Sigmoid colon (tissue), 7 donors: ENCODE results near the gene KATNB1. TPM values are rescaled to one million over a fixed set of nuclear protein-coding genes. Genes with fewer than 3 reads are reported as not detected.
A peak's percentile ranks its signal among the peaks of the same experiment; 100 is the strongest.
"Not testable (repeated sequence)": the region's sequence is repeated elsewhere in the genome, so short reads cannot be mapped to it uniquely, and the experiment has no call there.

ENCODE experiments used
- DNase-seq: peaks from one replicate; pipeline ENCODE4 v3.0.0-alpha.2; 2019
- H3K27ac ChIP-seq, 4 donors: fragments of 200-600 bp; sonication (generic); one replicate each; pipeline ENCODE4 v1.5.1; 2016 to 2019; ENCODE audit warnings: mild to moderate bottlenecking in 1 of 4
- H3K27me3 ChIP-seq, 3 donors: fragments of 200-600 bp; sonication (generic); one replicate each; pipeline ENCODE4 v1.5.1; 2019; ENCODE audit warnings: mild to moderate bottlenecking in 1 of 3
- H3K36me3 ChIP-seq, 4 donors: fragments of 200-600 bp; sonication (generic); one replicate each; pipeline ENCODE4 v1.5.1; 2016 to 2019
- H3K4me1 ChIP-seq, 4 donors: fragments of 200-600 bp; sonication (generic); one replicate each; pipeline ENCODE4 v1.5.1; 2017 to 2019
- H3K4me3 ChIP-seq, 4 donors: fragments of 200-600 bp; sonication (generic); one replicate each; pipeline ENCODE4 v1.5.1; 2017 to 2019; ENCODE audit warnings: mild to moderate bottlenecking in 2 of 4, moderate library complexity in 1 of 4
- H3K9me3 ChIP-seq, 4 donors: fragments of 200-600 bp in 3 of 4; sonication (generic) in 3 of 4; one replicate each; pipeline versions ENCODE4 v1.5.1 to v1.6.1; 2013 to 2019
- EP300 ChIP-seq, 4 donors: sonication (generic); formaldehyde crosslinking; IDR thresholded peaks; one replicate each; pipeline ENCODE4 v1.6.1; 2017; ENCODE audit warnings: antibody characterized with exemption in 4 of 4
- POLR2A ChIP-seq, 2 donors: fragments of 450-650 bp; IDR thresholded peaks; one replicate each; pipeline ENCODE4 v1.6.1; 2016; ENCODE audit warnings: antibody characterized with exemption in 2 of 2, mild to moderate bottlenecking in 2 of 2, moderate library complexity in 2 of 2
- POLR2AphosphoS5 ChIP-seq, 4 donors: sonication (generic); formaldehyde crosslinking; IDR thresholded peaks; one replicate each; pipeline ENCODE4 v1.6.1; 2017; ENCODE audit warnings: antibody characterized with exemption in 4 of 4
- WGBS, 2 donors: extraction: QIAGEN DNeasy Blood & Tissue Kit; methylation state at CpG; one replicate each; pipeline ENCODE4 v1.1.7; 2013; 5-methylcytosine and 5-hydroxymethylcytosine counted together
- intact Hi-C: fragments of 100-400 bp; cut with DNase I; formaldehyde crosslinking; loops from one replicate; pipeline ENCODE4 v1.15.1; 2023
- polyA plus RNA-seq, 3 donors: library from polyadenylated mRNA; stranded (reverse); fragments of 200-250 nt; gene quantifications; one replicate each; pipeline ENCODE4 v1.2.3, GENCODE V29; 2013
- total RNA-seq, 4 donors: library from RNA; depleted of rRNA; stranded (reverse); fragments of >200 nt; gene quantifications; one replicate each; pipeline ENCODE4 v1.1.0, GENCODE V29; 2016
- TF ChIP-seq, protein P1 (sequence below), 4 experiments: fragments of 450-650 bp in 3 of 4; fragments of 200-600 bp in 1 of 4; IDR thresholded peaks; one replicate each; pipeline ENCODE4 v1.5.1; 2016 to 2019; ENCODE audit warnings: antibody characterized with exemption in 4 of 4, mild to moderate bottlenecking in 3 of 4, moderate library complexity in 2 of 4
- donor health status: healthy with polysubstance abuse.
- donor health status: Bipolar disorder and iron deficiency.
- donor health status: healthy.

The KATNB1 gene
- total and polyA plus RNA-seq, 7 donors: 4.3 to 18.6 (median 10.2) TPM

DNA sequence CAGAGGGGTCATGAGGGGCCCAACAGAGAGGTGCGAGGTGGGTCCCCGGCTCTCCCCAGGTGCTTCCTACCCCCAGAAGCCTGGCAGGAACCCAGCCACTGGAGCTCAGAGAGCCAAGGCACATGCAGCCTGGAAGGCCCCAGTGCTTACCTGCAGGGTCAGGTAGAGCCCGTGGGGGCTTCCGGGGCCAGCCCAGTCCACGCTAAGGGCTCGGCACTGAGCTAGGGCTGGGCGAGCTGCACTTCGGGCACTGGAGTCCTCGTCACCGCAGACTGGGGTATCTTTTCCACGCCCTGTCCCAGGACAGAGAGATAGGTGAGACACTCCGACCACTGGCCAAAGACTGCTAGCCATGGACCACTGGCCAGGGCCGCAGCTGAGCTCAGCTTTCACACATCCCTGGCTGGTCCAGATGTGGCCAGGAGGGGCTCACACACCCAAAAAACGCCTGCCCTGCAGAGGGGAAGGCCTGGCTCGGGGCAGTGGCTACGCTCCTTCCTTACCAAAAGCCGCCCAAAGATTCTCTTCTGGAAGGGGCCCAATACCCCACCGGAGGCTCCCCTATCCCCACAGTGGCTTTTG, 59.4 kb downstream of the KATNB1 start:
- TF ChIP-seq, protein P1, sequence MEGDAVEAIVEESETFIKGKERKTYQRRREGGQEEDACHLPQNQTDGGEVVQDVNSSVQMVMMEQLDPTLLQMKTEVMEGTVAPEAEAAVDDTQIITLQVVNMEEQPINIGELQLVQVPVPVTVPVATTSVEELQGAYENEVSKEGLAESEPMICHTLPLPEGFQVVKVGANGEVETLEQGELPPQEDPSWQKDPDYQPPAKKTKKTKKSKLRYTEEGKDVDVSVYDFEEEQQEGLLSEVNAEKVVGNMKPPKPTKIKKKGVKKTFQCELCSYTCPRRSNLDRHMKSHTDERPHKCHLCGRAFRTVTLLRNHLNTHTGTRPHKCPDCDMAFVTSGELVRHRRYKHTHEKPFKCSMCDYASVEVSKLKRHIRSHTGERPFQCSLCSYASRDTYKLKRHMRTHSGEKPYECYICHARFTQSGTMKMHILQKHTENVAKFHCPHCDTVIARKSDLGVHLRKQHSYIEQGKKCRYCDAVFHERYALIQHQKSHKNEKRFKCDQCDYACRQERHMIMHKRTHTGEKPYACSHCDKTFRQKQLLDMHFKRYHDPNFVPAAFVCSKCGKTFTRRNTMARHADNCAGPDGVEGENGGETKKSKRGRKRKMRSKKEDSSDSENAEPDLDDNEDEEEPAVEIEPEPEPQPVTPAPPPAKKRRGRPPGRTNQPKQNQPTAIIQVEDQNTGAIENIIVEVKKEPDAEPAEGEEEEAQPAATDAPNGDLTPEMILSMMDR (IDR thresholded peaks at IDR 0.05): no peak
- TF ChIP-seq POLR2AphosphoS5 (IDR thresholded peaks at IDR 0.05) (no peak), EP300 (IDR thresholded peaks at IDR 0.05) (no peak), POLR2A (IDR thresholded peaks at IDR 0.05) (no peak)
- H3K4me1 ChIP-seq: peaks cover 0 to 13% (median 4%) of the 10 kb centered on the region in 4 donors
- intact Hi-C loops: no loop called here
- no peak overlapping the region for H3K4me3 ChIP-seq
- no peaks in the 10 kb centered on the region for H3K27me3 ChIP-seq
- H3K9me3 ChIP-seq: no peaks in the 10 kb centered on the region
- H3K27ac ChIP-seq: no peak overlapping the region
- peaks cover 0 to 57% (median 23%) of the 10 kb centered on the region in 4 donors for H3K36me3 ChIP-seq
- DNase-seq: peak; percentile 63
- WGBS, 2 donors: 88 to 90% methylated on average over 18 of the region's 18 CpGs

DNA sequence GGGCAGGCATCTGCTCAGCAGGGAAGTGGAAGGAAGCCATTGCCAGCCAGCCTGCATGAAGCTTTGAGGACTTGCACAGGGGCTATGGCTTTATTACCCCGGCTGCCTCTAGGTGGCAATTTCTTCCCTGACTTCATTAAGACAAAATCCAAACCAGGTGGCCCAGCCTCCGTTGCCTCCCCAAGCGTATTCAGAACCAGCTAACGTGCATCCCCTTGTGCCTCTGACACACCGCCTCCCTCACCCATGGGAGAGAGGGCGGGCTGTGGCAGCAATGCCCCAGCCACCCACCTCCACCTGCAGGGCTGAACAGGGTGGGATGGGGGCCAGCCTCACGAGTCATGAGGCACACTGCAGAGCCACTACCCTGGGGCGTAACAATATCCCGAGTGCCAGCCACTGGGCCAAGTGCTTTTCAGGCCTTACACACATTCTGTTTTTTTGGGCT, 59.9 kb downstream of the KATNB1 start:
- no peaks in the 10 kb centered on the region for H3K9me3 ChIP-seq
- intact Hi-C loops: no loop called here
- H3K27me3 ChIP-seq: no peaks in the 10 kb centered on the region
- no peak overlapping the region for H3K27ac ChIP-seq
- TF ChIP-seq EP300 (IDR thresholded peaks at IDR 0.05) (no peak), POLR2AphosphoS5 (IDR thresholded peaks at IDR 0.05) (no peak)
- TF ChIP-seq, protein P1 (IDR thresholded peaks at IDR 0.05): peak in 2 of 4 experiments; percentile 23 to 43
- peaks cover 0 to 52% (median 21%) of the 10 kb centered on the region in 4 donors for H3K36me3 ChIP-seq
- H3K4me3 ChIP-seq: no peak overlapping the region
- peaks cover 0 to 19% (median 9%) of the 10 kb centered on the region in 4 donors for H3K4me1 ChIP-seq
- 37 to 55% methylated on average over 9 of the region's 9 CpGs for WGBS, 2 donors
- DNase-seq: peak; percentile 67

DNA sequence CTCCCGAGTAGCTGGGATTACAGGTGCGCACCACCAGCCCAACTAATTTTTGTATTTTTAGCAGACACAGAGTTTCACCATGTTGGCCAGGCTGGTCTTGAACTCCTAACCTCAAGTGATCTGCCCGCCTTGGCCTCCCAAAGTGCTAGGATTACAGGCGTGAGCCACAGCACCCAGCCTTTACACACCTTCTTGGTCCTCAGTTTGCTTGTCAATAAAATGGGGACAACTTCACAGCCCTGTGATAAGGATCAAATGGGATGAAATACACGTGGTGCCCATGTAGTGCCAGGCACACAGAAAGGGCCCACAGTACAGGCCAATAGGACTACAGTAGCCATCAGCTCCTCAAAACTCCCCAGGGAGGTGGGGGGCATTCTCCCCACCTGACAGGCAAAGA, 60.4 kb downstream of the KATNB1 start:
- Histone ChIP-seq H3K36me3 (peaks cover 0 to 47% (median 17%) of the 10 kb centered on the region in 4 donors), H3K4me1 (peaks cover 0 to 24% (median 15%) of the 10 kb centered on the region in 4 donors)
- DNase-seq, intact Hi-C loops, H3K27me3 ChIP-seq, H3K27ac ChIP-seq, H3K4me3 ChIP-seq, H3K9me3 ChIP-seq: not testable (repeated sequence)
- WGBS, 2 donors: 84 to 90% methylated on average over 5 of the region's 5 CpGs

DNA sequence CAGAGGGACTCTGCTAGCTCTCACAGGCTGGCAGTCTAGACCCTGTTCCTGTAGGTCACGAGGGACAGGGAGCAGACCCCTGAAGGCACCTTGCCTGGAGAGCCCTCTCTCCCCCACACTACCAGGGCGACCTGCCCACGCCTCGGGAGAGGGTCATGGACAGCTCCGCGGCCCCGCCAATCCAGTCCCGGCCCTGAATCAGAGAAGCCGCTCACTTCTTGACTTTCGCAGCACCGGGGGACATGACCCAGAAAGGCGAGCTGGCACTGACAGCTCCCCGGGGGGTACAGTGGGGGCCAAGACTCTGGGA, 61.6 kb downstream of the KATNB1 start:
- intact Hi-C loops: no loop called here
- TF ChIP-seq POLR2A (IDR thresholded peaks at IDR 0.05) (no peak), POLR2AphosphoS5 (IDR thresholded peaks at IDR 0.05) (no peak), EP300 (IDR thresholded peaks at IDR 0.05) (no peak)
- TF ChIP-seq, protein P1 (IDR thresholded peaks at IDR 0.05): no peak
- WGBS, 2 donors: 24 to 75% methylated on average over 13 of the region's 13 CpGs
- no peaks in the 10 kb centered on the region for H3K9me3 ChIP-seq
- H3K27ac ChIP-seq: peak overlapping the region in 1 of 4 donors; percentile 24
- peaks cover 0 to 36% (median 25%) of the 10 kb centered on the region in 4 donors for H3K4me1 ChIP-seq
- peaks cover 0 to 38% (median 16%) of the 10 kb centered on the region in 4 donors for H3K36me3 ChIP-seq
- DNase-seq: no peak
- H3K27me3 ChIP-seq: no peaks in the 10 kb centered on the region
- H3K4me3 ChIP-seq: no peak overlapping the region

DNA sequence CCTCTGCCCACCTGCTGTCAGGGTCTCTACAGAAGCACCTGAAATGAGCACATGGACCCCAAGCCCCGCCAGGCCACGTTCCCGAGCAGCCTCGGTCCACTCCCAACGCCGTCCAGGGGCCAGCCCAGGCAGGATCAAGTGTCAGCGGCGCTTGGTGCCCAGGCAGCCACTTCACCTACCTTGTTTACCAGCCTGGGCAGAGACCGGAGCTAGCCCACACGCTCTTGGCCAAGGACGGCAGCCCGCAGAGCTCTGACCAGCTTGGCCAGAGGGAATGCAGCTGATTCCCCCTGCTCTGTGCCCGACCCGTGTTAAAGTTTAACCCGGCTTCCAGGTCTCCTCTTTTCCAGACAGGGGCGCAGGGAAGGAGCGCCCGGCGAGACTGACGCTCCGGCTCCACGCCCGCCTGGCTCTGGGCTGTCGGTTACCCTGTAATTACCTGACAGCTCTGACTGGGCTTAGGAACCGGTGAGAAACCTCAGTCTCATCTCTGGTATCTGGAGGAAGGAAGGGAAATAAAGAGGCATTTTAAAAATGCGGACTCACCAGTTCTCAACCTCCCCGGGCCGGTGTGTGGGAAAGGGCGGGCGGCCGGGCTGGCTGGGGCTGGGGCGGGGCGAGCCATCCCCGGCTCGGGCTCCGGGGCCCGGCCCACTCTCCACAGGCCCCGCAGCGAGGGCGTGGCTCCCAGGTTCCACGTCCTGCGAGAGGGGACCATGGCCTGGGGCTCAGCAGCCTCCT, 62.1 kb downstream of the KATNB1 start:
- DNase-seq: no peak
- intact Hi-C loops: no loop called here
- peaks cover 0 to 33% (median 16%) of the 10 kb centered on the region in 4 donors for H3K36me3 ChIP-seq
- H3K27ac ChIP-seq: peak overlapping the region in 1 of 4 donors; percentile 24
- WGBS, 2 donors: 15 to 59% methylated on average over 42 of the region's 42 CpGs
- H3K4me1 ChIP-seq: peaks cover 0 to 39% (median 28%) of the 10 kb centered on the region in 4 donors
- H3K4me3 ChIP-seq: no peak overlapping the region
- no peaks in the 10 kb centered on the region for H3K27me3 ChIP-seq
- H3K9me3 ChIP-seq: no peaks in the 10 kb centered on the region
- TF ChIP-seq, protein P1 (IDR thresholded peaks at IDR 0.05): no peak
- no peak for TF ChIP-seq POLR2AphosphoS5 (IDR thresholded peaks at IDR 0.05)
- TF ChIP-seq POLR2A (IDR thresholded peaks at IDR 0.05): no peak
- no peak for TF ChIP-seq EP300 (IDR thresholded peaks at IDR 0.05)
